Measurements from ENCODE around the gene ERAS.

- TF ChIP-seq POLR2AphosphoS5 (IDR thresholded peaks at IDR 0.05; ENCODE audit: borderline replicate concordance, low read depth, low read length) (no peak), EZH2 (IDR thresholded peaks at IDR 0.05) (no peak), FOXP2 (optimal IDR thresholded peaks at IDR 0.05; ENCODE audit: control extremely low read depth, extremely low read length, insufficient read depth) (no peak)
These were observed 43.5 kb upstream of the ERAS start for GRCh38 chrX:48782795-48783194.

All from SK-N-MC (cell line).